ENCODE results near the gene IL20RA.

The IL20RA gene

DNA sequence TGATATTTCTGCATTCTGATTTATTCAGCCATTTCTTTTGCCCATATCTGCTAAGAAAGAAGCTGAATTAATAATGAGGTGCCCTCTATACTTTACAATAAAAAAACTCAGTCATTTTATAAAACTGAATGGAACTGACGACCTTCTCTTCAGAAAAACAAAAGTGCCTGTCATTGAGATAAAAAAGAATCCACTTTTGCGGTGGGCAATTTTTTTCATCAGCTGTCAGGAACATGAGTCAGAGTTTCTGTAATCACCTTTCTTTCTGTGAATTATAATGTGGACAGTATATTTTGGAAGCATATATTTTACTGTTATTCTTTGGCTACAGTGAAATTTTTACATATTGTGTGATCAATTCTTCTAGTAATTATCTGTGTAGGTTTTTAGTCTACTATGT lies 33.4 kb downstream of the IL20RA start:
- H3K36me3 ChIP-seq (replicated peaks; ENCODE audit: insufficient read depth, low read length) = no peaks in the 10 kb centered on the region
- no peak for DNase-seq
- H4K20me1 ChIP-seq (ENCODE audit: insufficient read depth, low read length) = no peaks in the 10 kb centered on the region
- no peaks in the 10 kb centered on the region for H3K4me1 ChIP-seq (ENCODE audit: low read length)
- no peak overlapping the region for H3K9ac ChIP-seq (ENCODE audit: low read length)
- no peaks in the 10 kb centered on the region for H3K27me3 ChIP-seq (replicated peaks; ENCODE audit: insufficient read depth, low read length)
- no peak overlapping the region for H3K27ac ChIP-seq (ENCODE audit: low read length)
- no peaks in the 10 kb centered on the region for H3K9me3 ChIP-seq (replicated peaks; ENCODE audit: insufficient read depth, low read length)
- no peaks in the 10 kb centered on the region for H3K9me2 ChIP-seq (replicated peaks; ENCODE audit: insufficient read depth, low read length)
- no peaks in the 10 kb centered on the region for H3K79me2 ChIP-seq (ENCODE audit: low read length)
- H3F3A ChIP-seq (ENCODE audit: insufficient read depth, low read length) = no peaks in the 10 kb centered on the region
- H3K4me3 ChIP-seq (ENCODE audit: low read length) = no peak overlapping the region
- no peak overlapping the region for H3K4me2 ChIP-seq (ENCODE audit: low read depth, low read length)
- TF ChIP-seq EZH2 (optimal IDR thresholded peaks at IDR 0.05; ENCODE audit: low read depth, low read length) (no peak), EZH2phosphoT487 (IDR thresholded peaks at IDR 0.05; ENCODE audit: low read length) (no peak)
- TF ChIP-seq, protein P1, sequence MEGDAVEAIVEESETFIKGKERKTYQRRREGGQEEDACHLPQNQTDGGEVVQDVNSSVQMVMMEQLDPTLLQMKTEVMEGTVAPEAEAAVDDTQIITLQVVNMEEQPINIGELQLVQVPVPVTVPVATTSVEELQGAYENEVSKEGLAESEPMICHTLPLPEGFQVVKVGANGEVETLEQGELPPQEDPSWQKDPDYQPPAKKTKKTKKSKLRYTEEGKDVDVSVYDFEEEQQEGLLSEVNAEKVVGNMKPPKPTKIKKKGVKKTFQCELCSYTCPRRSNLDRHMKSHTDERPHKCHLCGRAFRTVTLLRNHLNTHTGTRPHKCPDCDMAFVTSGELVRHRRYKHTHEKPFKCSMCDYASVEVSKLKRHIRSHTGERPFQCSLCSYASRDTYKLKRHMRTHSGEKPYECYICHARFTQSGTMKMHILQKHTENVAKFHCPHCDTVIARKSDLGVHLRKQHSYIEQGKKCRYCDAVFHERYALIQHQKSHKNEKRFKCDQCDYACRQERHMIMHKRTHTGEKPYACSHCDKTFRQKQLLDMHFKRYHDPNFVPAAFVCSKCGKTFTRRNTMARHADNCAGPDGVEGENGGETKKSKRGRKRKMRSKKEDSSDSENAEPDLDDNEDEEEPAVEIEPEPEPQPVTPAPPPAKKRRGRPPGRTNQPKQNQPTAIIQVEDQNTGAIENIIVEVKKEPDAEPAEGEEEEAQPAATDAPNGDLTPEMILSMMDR (IDR thresholded peaks at IDR 0.05; ENCODE audit: low read length) = no peak
- no peak overlapping the region for H2AFZ ChIP-seq (ENCODE audit: low read length)

DNA sequence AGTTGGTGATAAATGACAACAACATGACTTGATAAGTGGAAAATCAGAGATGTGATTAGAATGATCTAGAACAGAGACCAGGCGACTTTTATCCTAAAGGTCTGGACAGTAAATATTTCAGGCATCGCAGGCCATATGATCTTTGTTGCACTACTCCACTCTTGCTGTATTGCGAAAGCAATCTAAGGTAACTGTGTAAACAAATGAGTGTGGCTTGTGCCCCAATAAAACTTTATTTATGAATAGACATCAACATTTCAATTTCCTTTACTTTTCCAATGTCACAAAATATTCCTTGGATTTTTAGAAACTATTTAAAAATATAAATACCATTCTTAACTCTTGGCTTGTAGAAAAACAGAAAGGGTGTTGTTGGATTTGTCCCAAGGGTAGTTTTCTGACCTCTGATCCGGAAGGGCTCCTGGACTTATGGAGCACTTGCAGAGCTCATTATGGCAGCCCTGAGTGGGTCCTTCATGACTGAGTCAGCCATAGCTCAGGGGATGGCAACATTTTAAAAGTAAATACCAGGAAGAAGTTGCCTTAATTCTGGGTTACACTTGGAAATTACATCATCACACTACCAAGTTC lies 34.5 kb downstream of the IL20RA start:
- Histone ChIP-seq H2AFZ (ENCODE audit: low read length) (no peak overlapping the region), H3K9me2 (replicated peaks; ENCODE audit: insufficient read depth, low read length) (no peaks in the 10 kb centered on the region), H3K4me3 (ENCODE audit: low read length) (no peak overlapping the region), H4K20me1 (ENCODE audit: insufficient read depth, low read length) (no peaks in the 10 kb centered on the region), H3K4me1 (ENCODE audit: low read length) (no peaks in the 10 kb centered on the region), H3K9me3 (replicated peaks; ENCODE audit: insufficient read depth, low read length) (no peaks in the 10 kb centered on the region), H3K4me2 (ENCODE audit: low read depth, low read length) (no peak overlapping the region), H3K79me2 (ENCODE audit: low read length) (no peaks in the 10 kb centered on the region), H3K9ac (ENCODE audit: low read length) (no peak overlapping the region), H3K36me3 (replicated peaks; ENCODE audit: insufficient read depth, low read length) (no peaks in the 10 kb centered on the region), H3K27me3 (replicated peaks; ENCODE audit: insufficient read depth, low read length) (no peaks in the 10 kb centered on the region), H3F3A (ENCODE audit: insufficient read depth, low read length) (no peaks in the 10 kb centered on the region), H3K27ac (ENCODE audit: low read length) (no peak overlapping the region)
- TF ChIP-seq EZH2phosphoT487 (IDR thresholded peaks at IDR 0.05; ENCODE audit: low read length) (no peak), EZH2 (optimal IDR thresholded peaks at IDR 0.05; ENCODE audit: low read depth, low read length) (no peak)
- TF ChIP-seq, protein P1 (IDR thresholded peaks at IDR 0.05; ENCODE audit: low read length) = no peak
- DNase-seq = no peak

DNA sequence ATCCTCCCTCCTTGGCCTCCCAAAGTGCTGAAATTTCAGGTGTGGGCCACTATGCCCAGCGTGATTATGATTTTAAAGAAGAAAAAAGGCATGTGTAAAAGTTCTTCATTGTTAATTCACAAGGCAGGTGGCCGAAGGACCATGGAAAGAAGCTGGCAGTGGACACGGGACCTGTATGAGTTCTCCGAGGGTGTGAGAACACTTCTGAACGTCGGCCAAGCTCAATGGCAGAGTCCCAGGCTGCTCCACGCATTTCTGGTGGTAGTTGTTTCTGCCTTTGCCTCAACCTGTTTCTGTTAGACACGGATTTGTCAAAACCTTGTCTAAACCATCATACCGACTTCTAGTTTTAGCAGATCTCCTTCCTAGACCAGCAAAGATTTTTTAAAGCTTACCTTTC lies 36.6 kb downstream of the IL20RA start:
- no peak overlapping the region for H2AFZ ChIP-seq (ENCODE audit: low read length)
- H3K27me3 ChIP-seq (replicated peaks; ENCODE audit: insufficient read depth, low read length) = no peaks in the 10 kb centered on the region
- TF ChIP-seq EZH2phosphoT487 (IDR thresholded peaks at IDR 0.05; ENCODE audit: low read length) (no peak), EZH2 (optimal IDR thresholded peaks at IDR 0.05; ENCODE audit: low read depth, low read length) (no peak)
- TF ChIP-seq, protein P1 (IDR thresholded peaks at IDR 0.05; ENCODE audit: low read length) = no peak
- H3F3A ChIP-seq (ENCODE audit: insufficient read depth, low read length) = no peaks in the 10 kb centered on the region
- no peaks in the 10 kb centered on the region for H3K36me3 ChIP-seq (replicated peaks; ENCODE audit: insufficient read depth, low read length)
- no peak overlapping the region for H3K4me3 ChIP-seq (ENCODE audit: low read length)
- no peaks in the 10 kb centered on the region for H3K79me2 ChIP-seq (ENCODE audit: low read length)
- no peak overlapping the region for H3K27ac ChIP-seq (ENCODE audit: low read length)
- no peak for DNase-seq
- no peaks in the 10 kb centered on the region for H4K20me1 ChIP-seq (ENCODE audit: insufficient read depth, low read length)
- H3K4me2 ChIP-seq (ENCODE audit: low read depth, low read length) = no peak overlapping the region
- H3K9ac ChIP-seq (ENCODE audit: low read length) = no peak overlapping the region
- no peaks in the 10 kb centered on the region for H3K9me2 ChIP-seq (replicated peaks; ENCODE audit: insufficient read depth, low read length)
- no peaks in the 10 kb centered on the region for H3K9me3 ChIP-seq (replicated peaks; ENCODE audit: insufficient read depth, low read length)
- H3K4me1 ChIP-seq (ENCODE audit: low read length) = no peaks in the 10 kb centered on the region

Measured in MM.1S (cell line).